Hematopoietic multipotent progenitor cell treated with erythropoietin and hydrocortisone succinate and interleukin-3 and kit ligand, for 17 days (in vitro differentiated cells): ENCODE results near the gene AKR1B15.

Source experiments
- DNase-seq: peaks from one replicate; pipeline ENCODE4 v3.0.0-alpha.2; 2015; ENCODE audit warnings: low spot score

Gene AKR1B15

GRCh38 chr7:134618756-134619530, 70.0 kb downstream of the AKR1B15 start:
- DNase-seq: no peak

DNA sequence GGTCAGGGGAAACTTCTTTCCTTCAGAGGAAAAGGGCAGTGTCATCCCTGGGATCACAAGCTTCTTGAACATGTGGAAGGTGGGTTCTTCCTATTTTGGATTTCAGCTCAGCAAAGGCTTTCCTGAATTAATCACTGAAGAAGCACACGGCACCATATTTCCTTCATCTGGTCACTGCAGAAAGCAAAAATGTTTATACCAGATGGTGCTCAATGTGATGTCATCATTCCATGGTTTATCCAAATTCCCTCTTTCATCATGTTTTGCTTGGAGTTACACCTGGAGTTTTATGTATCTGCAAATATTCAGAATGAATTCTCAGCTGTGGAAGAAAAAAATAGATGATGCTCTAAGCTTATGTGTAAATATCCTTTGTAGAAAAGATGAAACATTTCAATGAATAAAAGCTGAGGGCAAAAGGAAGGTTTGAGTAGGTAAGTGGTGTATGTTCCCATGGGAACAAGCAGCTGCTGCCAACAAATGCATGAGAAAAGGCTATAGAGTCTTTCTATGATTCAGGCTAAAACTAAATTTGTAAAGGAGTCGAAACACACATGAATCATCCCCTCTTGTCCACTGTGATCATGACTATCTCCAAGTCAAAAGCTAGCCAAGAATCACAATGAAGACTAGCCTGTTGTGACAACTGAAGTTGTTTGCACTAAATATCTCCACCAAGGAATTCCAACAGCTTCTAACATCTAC, 70.9 kb downstream of the AKR1B15 start:
- no peak for DNase-seq

GRCh38 chr7:134622303-134622995, 73.5 kb downstream of the AKR1B15 start:
- DNase-seq: no peak

- no peak for DNase-seq
Measured at GRCh38 chr7:134623193-134623592, 74.3 kb downstream of the AKR1B15 start.

DNA sequence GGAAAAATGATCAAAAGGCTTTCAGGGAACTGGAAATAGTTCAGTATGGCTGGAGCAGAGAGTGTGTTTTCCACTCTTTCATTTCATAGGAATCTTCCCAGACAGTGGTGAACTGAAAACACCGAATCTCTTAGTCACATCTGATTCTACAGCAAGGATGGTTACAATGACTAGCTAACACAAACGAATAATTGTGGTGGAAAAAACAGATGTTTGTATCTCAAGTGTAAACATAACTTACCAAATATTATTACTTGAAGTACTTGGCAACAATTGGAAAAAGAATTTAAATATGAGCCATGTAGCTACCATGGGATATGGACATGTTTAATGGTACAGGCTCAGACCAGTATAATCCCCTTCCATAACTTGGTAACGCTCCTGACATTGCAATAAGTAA, 76.6 kb downstream of the AKR1B15 start:
- DNase-seq: no peak

DNA sequence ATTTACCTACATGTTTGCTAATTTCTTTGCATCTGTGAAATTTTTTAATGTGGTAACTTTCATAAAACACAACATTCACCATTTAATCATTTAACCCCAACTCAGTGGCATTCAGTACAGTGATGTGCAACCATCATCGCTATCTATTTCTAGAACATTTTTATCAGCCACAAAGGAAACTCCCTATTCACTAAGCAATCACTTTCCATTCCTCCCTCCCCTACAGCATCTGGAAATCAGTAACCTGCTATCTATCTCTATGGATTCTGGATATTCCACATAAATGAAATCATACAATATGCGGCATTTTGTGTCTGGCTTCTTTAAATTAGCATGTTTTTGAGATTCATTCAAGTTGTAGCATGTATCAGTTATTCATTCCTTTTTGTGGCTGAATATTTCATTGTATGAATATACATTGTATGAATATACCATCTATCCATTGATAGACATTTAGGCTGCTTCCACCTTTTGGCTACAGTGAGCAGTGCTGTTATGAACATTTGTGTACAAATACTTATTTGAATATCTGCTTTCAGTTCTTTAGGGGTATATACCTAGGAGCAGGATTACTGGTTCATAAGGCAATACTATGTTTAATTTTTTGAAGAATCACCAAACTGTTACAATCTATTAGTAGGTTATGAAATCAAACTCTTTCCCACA, 78.3 kb downstream of the AKR1B15 start:
- DNase-seq: no peak

GRCh38 chr7:134627775-134628153, 78.9 kb downstream of the AKR1B15 start:
- no peak for DNase-seq

DNA sequence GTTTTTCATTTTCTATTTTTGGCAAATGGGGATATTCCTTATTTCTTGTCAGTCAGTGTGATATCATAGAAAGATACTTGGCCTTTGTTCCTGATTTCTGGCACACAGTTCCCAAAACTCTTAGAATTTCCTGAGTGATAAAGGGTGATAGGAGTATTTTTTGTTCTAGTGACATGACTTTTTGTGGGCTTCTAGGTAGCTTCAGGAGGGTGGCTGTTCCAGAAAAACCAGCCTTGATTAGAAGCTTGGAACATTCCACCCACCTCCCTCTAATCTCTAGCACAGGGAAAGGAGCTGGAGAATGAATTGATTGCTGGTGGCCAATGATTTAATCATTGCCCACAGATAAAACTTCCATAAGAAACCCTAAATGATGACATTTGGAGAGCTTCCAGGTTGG, 80.5 kb downstream of the AKR1B15 start:
- DNase-seq: no peak
